GM21619 (cell line): Measurements from ENCODE around the gene SNCAIP.
A peak's percentile ranks its signal among the peaks of the same experiment; 100 is the strongest.

Experiments
- ATAC-seq: cut with Tn5 transposase; IDR thresholded peaks from one replicate; pipeline ENCODE4 v1.9.1; 2021; ENCODE audit not compliant: unreplicated experiment

SNCAIP gene

GRCh38 chr5:122311961-122312590 lies at the start of gene SNCAIP:
TSS of gene SNCAIP (plus strand) at chr5:122312237. CDS start at chr5:122391135, 78,898 bp downstream.
- peak; percentile 63 for ATAC-seq

- ATAC-seq = no peak
Measured at GRCh38 chr5:122263352-122264030, 48.5 kb upstream of the SNCAIP start.

DNA sequence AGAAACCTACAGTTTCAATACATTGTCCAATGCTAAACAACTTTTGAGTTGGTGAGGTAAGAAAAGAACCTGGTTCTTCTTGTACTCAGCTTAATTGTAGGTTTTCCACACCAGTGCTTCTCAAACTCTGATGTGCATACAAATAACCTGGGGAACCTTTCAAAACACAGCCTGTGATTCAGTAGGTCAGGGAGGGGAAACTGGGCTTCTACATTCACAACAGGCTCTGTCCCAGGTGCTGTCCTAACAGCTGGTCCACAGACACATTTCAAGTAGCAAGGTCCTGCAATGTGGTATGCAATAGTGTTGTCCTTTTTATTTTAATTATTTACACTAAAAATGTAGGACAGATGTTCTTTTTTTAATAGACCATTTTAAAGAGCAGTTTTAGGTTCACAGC lies 47.4 kb upstream of the SNCAIP start:
- no peak for ATAC-seq

GRCh38 chr5:122267185-122267584 lies 44.9 kb upstream of the SNCAIP start:
- no peak for ATAC-seq

- no peak for ATAC-seq
Measured at GRCh38 chr5:122273696-122274095, 38.3 kb upstream of the SNCAIP start.

DNA sequence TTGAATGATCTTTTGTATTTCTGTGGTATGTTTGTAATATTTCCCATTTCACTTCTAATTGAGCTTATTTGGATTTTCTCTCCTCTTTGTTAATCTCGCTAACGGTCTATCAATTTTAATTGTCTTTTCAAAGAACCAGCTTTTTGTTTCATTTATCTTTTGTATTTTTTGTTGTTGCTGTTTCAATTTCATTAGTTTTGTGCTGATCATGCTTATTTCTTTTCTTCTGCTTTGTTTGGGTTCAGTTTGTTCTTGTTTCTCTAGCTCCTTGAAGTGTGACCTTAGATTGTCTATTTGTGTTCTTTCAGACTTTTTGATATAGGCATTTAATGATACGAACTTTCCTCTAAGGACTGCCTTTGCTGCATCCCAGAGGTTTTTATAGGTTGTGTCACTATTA lies 28.4 kb upstream of the SNCAIP start:
- no peak for ATAC-seq

DNA sequence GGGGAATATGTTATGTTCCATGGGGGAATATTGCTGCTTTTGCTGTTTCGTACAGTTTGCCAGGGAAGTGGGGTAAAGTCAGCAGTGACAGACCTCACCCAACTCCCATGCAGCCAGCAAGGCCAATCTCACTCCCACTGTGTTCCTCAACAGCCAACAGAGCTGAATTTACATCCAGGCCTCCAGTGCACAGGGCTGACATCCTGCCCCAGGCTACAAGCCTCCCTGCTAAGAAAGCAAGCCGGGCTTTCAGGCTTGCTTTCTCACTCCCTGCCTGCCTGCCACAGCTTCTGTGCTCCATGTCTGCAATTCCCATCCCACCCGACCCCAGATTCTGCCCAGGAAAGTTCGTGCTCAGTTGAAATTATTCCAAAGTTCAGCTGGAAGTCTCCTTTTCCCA lies 25.5 kb upstream of the SNCAIP start:
- ATAC-seq = no peak

GRCh38 chr5:122287101-122287500 lies 24.9 kb upstream of the SNCAIP start:
- ATAC-seq = no peak

- ATAC-seq = no peak
Measured at GRCh38 chr5:122291000-122291901, 20.8 kb upstream of the SNCAIP start.

GRCh38 chr5:122292332-122292731 lies 19.7 kb upstream of the SNCAIP start:
- ATAC-seq = no peak

GRCh38 chr5:122295138-122295537 lies 16.9 kb upstream of the SNCAIP start:
- ATAC-seq = peak; percentile 58

GRCh38 chr5:122296871-122297270 lies 15.2 kb upstream of the SNCAIP start:
- no peak for ATAC-seq

DNA sequence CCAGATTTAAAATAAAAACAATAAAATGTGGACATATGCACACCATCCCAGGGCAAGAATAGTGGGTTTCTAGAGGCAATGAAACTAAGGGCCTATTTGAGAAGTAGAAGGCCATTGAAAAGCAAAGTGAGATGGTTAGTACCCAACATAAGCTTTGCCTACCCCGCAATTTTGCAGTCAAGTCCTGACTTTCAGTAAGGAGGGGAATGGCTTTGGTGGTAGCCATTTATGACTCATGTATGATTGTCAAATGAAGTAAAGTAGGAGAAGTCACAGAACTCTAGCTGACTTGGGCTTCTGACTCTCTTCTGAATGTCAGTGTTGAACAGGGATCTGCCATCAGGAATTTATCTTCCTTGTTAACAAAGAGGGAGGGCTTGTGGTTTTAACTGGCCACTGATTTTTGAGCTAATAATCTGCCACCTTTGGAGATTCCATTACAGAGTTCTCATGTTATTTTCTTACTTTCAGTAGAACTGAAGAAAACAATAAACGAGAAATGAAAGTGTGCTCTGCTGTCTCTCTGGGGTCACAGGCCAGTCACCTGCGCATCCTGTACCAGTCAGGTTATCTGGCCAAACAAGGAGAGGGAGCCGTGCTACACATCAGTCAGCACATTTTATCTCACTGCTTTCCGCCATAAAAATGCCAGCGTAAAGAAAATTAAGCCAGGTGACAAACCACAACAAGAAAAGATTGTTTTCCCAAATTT lies 14.3 kb upstream of the SNCAIP start:
- peak; percentile 89 for ATAC-seq

DNA sequence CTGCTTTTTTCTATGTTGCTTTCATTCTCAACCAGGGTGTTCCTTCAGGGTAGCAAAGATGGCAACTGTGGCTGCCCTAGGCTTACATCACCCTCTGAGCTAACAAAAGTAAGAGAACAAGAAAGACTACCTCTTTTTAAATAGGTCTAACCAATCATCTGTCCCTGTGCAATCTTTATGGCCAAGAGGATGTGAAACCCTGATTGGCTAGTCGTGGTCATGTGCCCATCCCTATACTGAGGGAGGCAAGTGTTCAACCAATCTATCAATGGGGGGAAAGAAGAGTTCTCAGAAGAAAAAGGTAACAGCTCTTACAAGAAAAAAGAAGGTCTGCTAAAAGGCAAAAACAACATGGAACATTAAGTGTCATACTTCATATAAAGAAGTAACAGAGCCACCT lies 11.7 kb upstream of the SNCAIP start:
- no peak for ATAC-seq

DNA sequence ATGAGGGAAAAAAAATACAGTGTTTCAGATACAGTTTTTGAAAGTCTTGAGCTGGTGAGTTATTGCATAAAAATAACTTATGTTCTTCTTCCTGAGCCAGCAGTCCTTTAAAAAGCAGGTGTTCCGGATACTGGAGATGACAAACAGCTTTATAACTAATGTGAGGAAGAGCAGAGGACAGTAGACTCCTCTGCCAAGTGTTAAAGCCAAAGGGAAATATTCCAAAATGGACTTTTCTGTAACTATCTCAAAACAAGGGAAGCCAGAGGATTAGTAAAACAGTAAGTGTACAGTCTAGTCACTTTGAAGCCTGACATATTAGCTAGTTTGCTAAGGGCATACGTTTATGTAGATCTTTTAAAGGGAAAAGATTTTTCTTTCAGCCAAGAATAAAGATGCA lies 11.0 kb upstream of the SNCAIP start:
- ATAC-seq = no peak

- ATAC-seq = no peak
Measured at GRCh38 chr5:122304471-122305215, 7.4 kb upstream of the SNCAIP start.

- no peak for ATAC-seq
Measured at GRCh38 chr5:122306461-122306860, 5.6 kb upstream of the SNCAIP start.

DNA sequence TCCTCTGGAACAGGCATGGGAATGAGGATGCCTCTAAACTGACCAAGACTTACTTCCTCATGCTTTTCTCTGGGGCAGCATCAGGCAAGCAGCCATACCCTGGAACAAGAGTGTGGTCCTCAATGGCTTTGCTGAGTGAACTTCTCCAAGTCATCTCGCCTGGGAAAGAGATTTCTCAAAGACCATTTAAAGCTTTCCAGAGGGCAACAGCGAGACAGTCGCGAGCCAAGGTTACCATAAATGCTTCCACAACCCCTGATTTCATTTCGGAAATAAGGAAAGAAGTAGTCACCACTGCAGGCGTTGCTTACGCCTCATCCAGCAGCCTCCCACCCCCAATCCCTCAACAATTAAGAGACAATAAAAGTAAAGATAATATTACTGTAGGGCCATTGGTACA lies 1.1 kb upstream of the SNCAIP start:
- ATAC-seq = no peak

GRCh38 chr5:122311497-122311960 lies 508 bp upstream of the SNCAIP start:
- peak; percentile 6 for ATAC-seq
